ENCODE data around the gene SNX20. TPM values are rescaled to one million over a fixed set of nuclear protein-coding genes. Genes with fewer than 3 reads are reported as not detected.

Gene SNX20
- total RNA-seq, 1 donor from 2014 or later: not detected

- Mint-ChIP-seq H3K36me3 (ENCODE audit: low read depth, unreplicated experiment) (peaks cover 11% of the 10 kb centered on the region), H3K9me3 (ENCODE audit: unreplicated experiment) (no peaks in the 10 kb centered on the region), H3K27ac (ENCODE audit: unreplicated experiment) (no peak overlapping the region), H3K27me3 (ENCODE audit: unreplicated experiment) (peaks cover 18% of the 10 kb centered on the region), H3K4me1 (ENCODE audit: unreplicated experiment) (peaks cover 8% of the 10 kb centered on the region), H3K4me3 (ENCODE audit: unreplicated experiment) (no peak overlapping the region)
- no peak for DNase-seq (ENCODE audit: low spot score)
- no peak for TF ChIP-seq CTCF (IDR thresholded peaks at IDR 0.05; ENCODE audit: unreplicated experiment)
Measured at GRCh38 chr16:50690177-50690576, 9.1 kb upstream of the SNX20 start.

GRCh38 chr16:50688867-50689266 lies 7.8 kb upstream of the SNX20 start:
- H3K36me3 Mint-ChIP-seq (ENCODE audit: low read depth, unreplicated experiment): peaks cover 9% of the 10 kb centered on the region
- H3K27ac Mint-ChIP-seq (ENCODE audit: unreplicated experiment): no peak overlapping the region
- H3K4me1 Mint-ChIP-seq (ENCODE audit: unreplicated experiment): peaks cover 7% of the 10 kb centered on the region
- DNase-seq (ENCODE audit: low spot score): no peak
- H3K4me3 Mint-ChIP-seq (ENCODE audit: unreplicated experiment): no peak overlapping the region
- H3K27me3 Mint-ChIP-seq (ENCODE audit: unreplicated experiment): peaks cover 12% of the 10 kb centered on the region
- no peak for TF ChIP-seq CTCF (IDR thresholded peaks at IDR 0.05; ENCODE audit: unreplicated experiment)
- H3K9me3 Mint-ChIP-seq (ENCODE audit: unreplicated experiment): no peaks in the 10 kb centered on the region

- H3K4me1 Mint-ChIP-seq (ENCODE audit: unreplicated experiment): peaks cover 7% of the 10 kb centered on the region
- H3K4me3 Mint-ChIP-seq (ENCODE audit: unreplicated experiment): no peak overlapping the region
- peaks cover 10% of the 10 kb centered on the region for H3K27me3 Mint-ChIP-seq (ENCODE audit: unreplicated experiment)
- no peaks in the 10 kb centered on the region for H3K9me3 Mint-ChIP-seq (ENCODE audit: unreplicated experiment)
- no peak overlapping the region for H3K27ac Mint-ChIP-seq (ENCODE audit: unreplicated experiment)
- peaks cover 9% of the 10 kb centered on the region for H3K36me3 Mint-ChIP-seq (ENCODE audit: low read depth, unreplicated experiment)
- no peak for DNase-seq (ENCODE audit: low spot score)
- TF ChIP-seq CTCF (IDR thresholded peaks at IDR 0.05; ENCODE audit: unreplicated experiment): no peak
Measured at GRCh38 chr16:50688083-50688482, 7.0 kb upstream of the SNX20 start.

- Mint-ChIP-seq H3K27ac (ENCODE audit: unreplicated experiment) (no peak overlapping the region), H3K9me3 (ENCODE audit: unreplicated experiment) (no peaks in the 10 kb centered on the region), H3K36me3 (ENCODE audit: low read depth, unreplicated experiment) (no peaks in the 10 kb centered on the region), H3K4me1 (ENCODE audit: unreplicated experiment) (peaks cover 5% of the 10 kb centered on the region), H3K4me3 (ENCODE audit: unreplicated experiment) (no peak overlapping the region), H3K27me3 (ENCODE audit: unreplicated experiment) (peaks cover 2% of the 10 kb centered on the region)
- DNase-seq (ENCODE audit: low spot score): no peak
- no peak for TF ChIP-seq CTCF (IDR thresholded peaks at IDR 0.05; ENCODE audit: unreplicated experiment)
Measured at GRCh38 chr16:50685462-50686063, 4.5 kb upstream of the SNX20 start.

GRCh38 chr16:50684823-50685461 lies 3.8 kb upstream of the SNX20 start:
- no peaks in the 10 kb centered on the region for H3K9me3 Mint-ChIP-seq (ENCODE audit: unreplicated experiment)
- DNase-seq (ENCODE audit: low spot score): no peak
- no peak overlapping the region for H3K27ac Mint-ChIP-seq (ENCODE audit: unreplicated experiment)
- peaks cover 5% of the 10 kb centered on the region for H3K4me1 Mint-ChIP-seq (ENCODE audit: unreplicated experiment)
- no peak for TF ChIP-seq CTCF (IDR thresholded peaks at IDR 0.05; ENCODE audit: unreplicated experiment)
- H3K36me3 Mint-ChIP-seq (ENCODE audit: low read depth, unreplicated experiment): no peaks in the 10 kb centered on the region
- H3K27me3 Mint-ChIP-seq (ENCODE audit: unreplicated experiment): peaks cover 2% of the 10 kb centered on the region
- no peak overlapping the region for H3K4me3 Mint-ChIP-seq (ENCODE audit: unreplicated experiment)

Data from endothelial cell (in vitro differentiated cells).